ENCODE results near the gene SIGLEC10. TPM values are rescaled to one million over a fixed set of nuclear protein-coding genes. Genes with fewer than 3 reads are reported as not detected.
"Not testable (repeated sequence)": the region's sequence is repeated elsewhere in the genome, so short reads cannot be mapped to it uniquely, and the experiment has no call there.

Gene SIGLEC10
- total RNA-seq, 3 donors from 2014 or later = 1.3 to 10.8 (median 3.8) TPM

GRCh38 chr19:51456541-51457290 is 39.3 kb upstream of the SIGLEC10 start:
- ATAC-seq (no peak), DNase-seq (no peak)
- Histone ChIP-seq H3K36me3 (ENCODE audit: low read depth) (no peaks in the 10 kb centered on the region), H3K4me3 (no peak overlapping the region), H3K9me3 (no peaks in the 10 kb centered on the region), H3K4me1 (ENCODE audit: low read depth) (no peaks in the 10 kb centered on the region)
- TF ChIP-seq, protein P1, sequence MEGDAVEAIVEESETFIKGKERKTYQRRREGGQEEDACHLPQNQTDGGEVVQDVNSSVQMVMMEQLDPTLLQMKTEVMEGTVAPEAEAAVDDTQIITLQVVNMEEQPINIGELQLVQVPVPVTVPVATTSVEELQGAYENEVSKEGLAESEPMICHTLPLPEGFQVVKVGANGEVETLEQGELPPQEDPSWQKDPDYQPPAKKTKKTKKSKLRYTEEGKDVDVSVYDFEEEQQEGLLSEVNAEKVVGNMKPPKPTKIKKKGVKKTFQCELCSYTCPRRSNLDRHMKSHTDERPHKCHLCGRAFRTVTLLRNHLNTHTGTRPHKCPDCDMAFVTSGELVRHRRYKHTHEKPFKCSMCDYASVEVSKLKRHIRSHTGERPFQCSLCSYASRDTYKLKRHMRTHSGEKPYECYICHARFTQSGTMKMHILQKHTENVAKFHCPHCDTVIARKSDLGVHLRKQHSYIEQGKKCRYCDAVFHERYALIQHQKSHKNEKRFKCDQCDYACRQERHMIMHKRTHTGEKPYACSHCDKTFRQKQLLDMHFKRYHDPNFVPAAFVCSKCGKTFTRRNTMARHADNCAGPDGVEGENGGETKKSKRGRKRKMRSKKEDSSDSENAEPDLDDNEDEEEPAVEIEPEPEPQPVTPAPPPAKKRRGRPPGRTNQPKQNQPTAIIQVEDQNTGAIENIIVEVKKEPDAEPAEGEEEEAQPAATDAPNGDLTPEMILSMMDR (IDR thresholded peaks at IDR 0.05) = no peak
- intact Hi-C loops (cut with DNase I, micrococcal nuclease) = no loop called here

- H3K4me3 ChIP-seq = no peak overlapping the region
- no peaks in the 10 kb centered on the region for H3K36me3 ChIP-seq (ENCODE audit: low read depth)
- TF ChIP-seq, protein P1 (IDR thresholded peaks at IDR 0.05) = no peak
- DNase-seq = no peak
- ATAC-seq = no peak
- no peaks in the 10 kb centered on the region for H3K9me3 ChIP-seq
- intact Hi-C loops (cut with DNase I, micrococcal nuclease) = no loop called here
- H3K4me1 ChIP-seq (ENCODE audit: low read depth) = no peaks in the 10 kb centered on the region
These were observed 33.4 kb upstream of the SIGLEC10 start for GRCh38 chr19:51450730-51451307.

- ATAC-seq = no peak
- Histone ChIP-seq H3K36me3 (ENCODE audit: low read depth) (no peaks in the 10 kb centered on the region), H3K4me1 (ENCODE audit: low read depth) (no peaks in the 10 kb centered on the region), H3K9me3 (no peaks in the 10 kb centered on the region), H3K4me3 (no peak overlapping the region)
- intact Hi-C loops (cut with DNase I, micrococcal nuclease) = no loop called here
- no peak for DNase-seq
- TF ChIP-seq, protein P1 (IDR thresholded peaks at IDR 0.05) = no peak
These were observed 31.1 kb upstream of the SIGLEC10 start for GRCh38 chr19:51448411-51449016.

- Histone ChIP-seq H3K4me3 (no peak overlapping the region), H3K9me3 (no peaks in the 10 kb centered on the region), H3K4me1 (ENCODE audit: low read depth) (no peaks in the 10 kb centered on the region), H3K36me3 (ENCODE audit: low read depth) (no peaks in the 10 kb centered on the region)
- no peak for DNase-seq
- intact Hi-C loops (cut with DNase I, micrococcal nuclease) = no loop called here
- no peak for ATAC-seq
- TF ChIP-seq, protein P1 (IDR thresholded peaks at IDR 0.05) = no peak
These were observed 30.6 kb upstream of the SIGLEC10 start for GRCh38 chr19:51448011-51448410.

DNA sequence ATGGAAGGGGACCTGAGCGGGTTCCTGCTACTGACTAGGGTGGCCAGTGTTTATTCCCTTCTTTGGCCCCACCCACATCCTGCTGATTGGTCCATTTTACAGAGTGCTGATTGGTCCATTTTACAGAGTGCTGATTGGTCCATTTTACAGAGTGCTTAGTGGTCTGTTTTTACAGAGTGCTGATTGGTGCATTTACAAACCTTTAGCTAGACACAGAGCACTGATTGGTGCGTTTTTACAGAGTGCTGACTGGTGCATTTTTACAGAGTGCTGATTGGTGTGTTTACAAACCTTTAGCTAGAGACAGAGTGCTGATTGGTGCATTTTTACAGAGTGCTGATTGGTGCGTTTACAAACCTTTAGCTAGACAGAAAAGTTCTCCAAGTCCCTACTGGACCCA is 30.1 kb upstream of the SIGLEC10 start:
- intact Hi-C loops (cut with DNase I, micrococcal nuclease); H3K4me3 ChIP-seq; H3K4me1 ChIP-seq (ENCODE audit: low read depth); ATAC-seq; H3K36me3 ChIP-seq (ENCODE audit: low read depth); DNase-seq; H3K9me3 ChIP-seq: not testable (repeated sequence)

Measured in mucosa of descending colon (tissue), 3 donors.